KMS-11 (cell line): ENCODE data around the gene ZNF354B.

Experiments
- H2AFZ ChIP-seq: fragments of 200-600 bp; sonication (generic); 2 replicates; pipeline ENCODE4 v1.6.1; 2016; ENCODE audit warnings: antibody characterized with exemption, mixed run types, low read depth
- H3K27ac ChIP-seq: fragments of 200-600 bp; sonication (generic); 2 replicates; pipeline ENCODE4 v1.6.1; 2016; ENCODE audit warnings: mild to moderate bottlenecking, mixed run types
- H3K27me3 ChIP-seq: fragments of 200-600 bp; sonication (generic); 2 replicates; pipeline ENCODE4 v1.6.1; 2017; ENCODE audit warnings: mild to moderate bottlenecking, low read depth, mixed run types, moderate library complexity; ENCODE audit not compliant: insufficient read depth
- H3K36me3 ChIP-seq: fragments of 200-600 bp; sonication (generic); 2 replicates; pipeline ENCODE4 v1.6.1; 2017; ENCODE audit warnings: mild to moderate bottlenecking, mixed run types; ENCODE audit not compliant: insufficient read depth
- H3K4me1 ChIP-seq: fragments of 200-600 bp; sonication (generic); 2 replicates; pipeline ENCODE4 v1.6.1; 2016; ENCODE audit warnings: mild to moderate bottlenecking, low read depth, mixed run types; ENCODE audit not compliant: poor library complexity, severe bottlenecking
- H3K4me2 ChIP-seq: fragments of 200-600 bp; sonication (generic); 2 replicates; pipeline ENCODE4 v1.7.0; 2016; ENCODE audit warnings: mild to moderate bottlenecking, mixed run types
- H3K4me3 ChIP-seq: fragments of 200-600 bp; sonication (generic); IDR thresholded peaks from 2 replicates; pipeline ENCODE4 v1.6.1; 2017; ENCODE audit warnings: low read depth, low read length, mixed read lengths; ENCODE audit not compliant: insufficient read depth
- H3K79me2 ChIP-seq: fragments of 200-600 bp; sonication (generic); 2 replicates; pipeline ENCODE4 v1.6.1; 2016; ENCODE audit warnings: low read depth, mixed run types; ENCODE audit not compliant: insufficient read depth
- H3K9ac ChIP-seq: fragments of 200-600 bp; sonication (generic); 2 replicates; pipeline ENCODE4 v1.6.1; 2016; ENCODE audit warnings: mild to moderate bottlenecking, mixed run types
- H4K20me1 ChIP-seq: fragments of 200-600 bp; sonication (generic); 2 replicates; pipeline ENCODE4 v1.6.1; 2016; ENCODE audit warnings: mild to moderate bottlenecking, mixed run types; ENCODE audit not compliant: insufficient read depth
- TF ChIP-seq, protein P1 (sequence below): fragments of 200-600 bp; sonication (generic); conservative IDR thresholded peaks from 2 replicates; pipeline ENCODE4 v1.6.1; 2017; ENCODE audit warnings: low read depth, mild to moderate bottlenecking, antibody characterized with exemption, low read length, moderate library complexity, mixed read lengths

The ZNF354B gene

DNA sequence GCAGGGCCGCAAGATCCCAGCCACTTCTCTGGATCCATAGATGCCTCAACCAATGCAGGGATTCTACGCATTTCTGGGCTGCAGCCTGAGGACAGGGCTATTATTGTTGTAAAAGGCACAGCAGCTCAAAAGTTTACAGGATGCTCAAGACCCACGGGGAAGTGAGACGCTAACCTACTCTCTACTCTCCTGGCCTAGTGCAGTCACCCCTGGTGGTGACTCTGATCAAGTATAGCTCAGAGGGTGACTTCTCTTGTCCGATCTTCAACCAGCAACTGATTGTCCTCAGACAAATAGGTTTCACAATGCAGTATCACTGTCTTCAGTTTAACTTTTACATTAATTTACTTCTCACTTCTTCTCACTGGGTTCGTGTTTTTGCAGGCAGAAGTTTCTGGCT lies 34.3 kb upstream of the ZNF354B start:
- H3K4me1 ChIP-seq = no peaks in the 10 kb centered on the region
- no peak overlapping the region for H3K27ac ChIP-seq
- TF ChIP-seq, protein P1, sequence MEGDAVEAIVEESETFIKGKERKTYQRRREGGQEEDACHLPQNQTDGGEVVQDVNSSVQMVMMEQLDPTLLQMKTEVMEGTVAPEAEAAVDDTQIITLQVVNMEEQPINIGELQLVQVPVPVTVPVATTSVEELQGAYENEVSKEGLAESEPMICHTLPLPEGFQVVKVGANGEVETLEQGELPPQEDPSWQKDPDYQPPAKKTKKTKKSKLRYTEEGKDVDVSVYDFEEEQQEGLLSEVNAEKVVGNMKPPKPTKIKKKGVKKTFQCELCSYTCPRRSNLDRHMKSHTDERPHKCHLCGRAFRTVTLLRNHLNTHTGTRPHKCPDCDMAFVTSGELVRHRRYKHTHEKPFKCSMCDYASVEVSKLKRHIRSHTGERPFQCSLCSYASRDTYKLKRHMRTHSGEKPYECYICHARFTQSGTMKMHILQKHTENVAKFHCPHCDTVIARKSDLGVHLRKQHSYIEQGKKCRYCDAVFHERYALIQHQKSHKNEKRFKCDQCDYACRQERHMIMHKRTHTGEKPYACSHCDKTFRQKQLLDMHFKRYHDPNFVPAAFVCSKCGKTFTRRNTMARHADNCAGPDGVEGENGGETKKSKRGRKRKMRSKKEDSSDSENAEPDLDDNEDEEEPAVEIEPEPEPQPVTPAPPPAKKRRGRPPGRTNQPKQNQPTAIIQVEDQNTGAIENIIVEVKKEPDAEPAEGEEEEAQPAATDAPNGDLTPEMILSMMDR = no peak
- H4K20me1 ChIP-seq = no peaks in the 10 kb centered on the region
- no peak overlapping the region for H3K9ac ChIP-seq
- no peaks in the 10 kb centered on the region for H3K36me3 ChIP-seq
- H3K4me2 ChIP-seq = no peak overlapping the region
- no peak overlapping the region for H3K4me3 ChIP-seq
- no peaks in the 10 kb centered on the region for H3K79me2 ChIP-seq
- H2AFZ ChIP-seq = no peak overlapping the region
- H3K27me3 ChIP-seq = no peaks in the 10 kb centered on the region

GRCh38 chr5:178826216-178826615 lies 33.5 kb upstream of the ZNF354B start:
- Histone ChIP-seq H3K4me1 (no peaks in the 10 kb centered on the region), H4K20me1 (no peaks in the 10 kb centered on the region), H2AFZ (no peak overlapping the region), H3K9ac (no peak overlapping the region), H3K4me3 (no peak overlapping the region), H3K36me3 (no peaks in the 10 kb centered on the region), H3K27ac (no peak overlapping the region), H3K4me2 (no peak overlapping the region), H3K27me3 (no peaks in the 10 kb centered on the region), H3K79me2 (no peaks in the 10 kb centered on the region)
- TF ChIP-seq, protein P1 = no peak

GRCh38 chr5:178827636-178828035 lies 32.1 kb upstream of the ZNF354B start:
- no peak overlapping the region for H3K4me2 ChIP-seq
- H4K20me1 ChIP-seq = no peaks in the 10 kb centered on the region
- no peaks in the 10 kb centered on the region for H3K79me2 ChIP-seq
- H2AFZ ChIP-seq = no peak overlapping the region
- TF ChIP-seq, protein P1 = no peak
- H3K36me3 ChIP-seq = no peaks in the 10 kb centered on the region
- H3K27ac ChIP-seq = no peak overlapping the region
- no peak overlapping the region for H3K9ac ChIP-seq
- no peaks in the 10 kb centered on the region for H3K27me3 ChIP-seq
- H3K4me1 ChIP-seq = no peaks in the 10 kb centered on the region
- no peak overlapping the region for H3K4me3 ChIP-seq

DNA sequence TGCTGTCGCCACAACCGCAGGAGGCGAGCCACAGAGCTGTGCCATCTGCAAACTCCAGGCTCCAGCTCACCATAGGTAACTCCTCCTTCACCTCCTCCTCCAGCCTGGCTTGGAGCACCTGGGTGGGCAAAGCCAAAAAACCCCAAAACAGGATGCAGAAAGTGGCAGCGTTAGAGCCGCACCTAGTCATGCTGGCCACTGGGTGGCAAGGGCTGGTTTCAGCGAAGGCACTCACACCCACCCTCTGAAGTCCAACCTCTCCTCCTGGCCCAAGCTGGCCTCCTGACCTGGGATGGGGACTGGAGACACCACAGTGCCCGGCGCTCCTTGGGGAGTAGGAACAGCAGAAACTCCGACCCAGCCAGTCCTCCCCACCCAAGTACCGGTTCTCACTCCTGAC lies 28.7 kb upstream of the ZNF354B start:
- H3K4me2 ChIP-seq = no peak overlapping the region
- no peak overlapping the region for H3K4me3 ChIP-seq
- H3K9ac ChIP-seq = no peak overlapping the region
- TF ChIP-seq, protein P1 = no peak
- H3K36me3 ChIP-seq = no peaks in the 10 kb centered on the region
- no peaks in the 10 kb centered on the region for H4K20me1 ChIP-seq
- H2AFZ ChIP-seq = no peak overlapping the region
- H3K27me3 ChIP-seq = no peaks in the 10 kb centered on the region
- no peaks in the 10 kb centered on the region for H3K4me1 ChIP-seq
- H3K79me2 ChIP-seq = no peaks in the 10 kb centered on the region
- H3K27ac ChIP-seq = no peak overlapping the region
